Activated CD8-positive, alpha-beta T cell treated with anti-CD3 and anti-CD28 coated beads for 36 hours (primary cell): ENCODE data around the gene CKAP4. TPM values are rescaled to one million over a fixed set of nuclear protein-coding genes. Genes with fewer than 3 reads are reported as not detected.

ENCODE experiments used
- ATAC-seq: fragments of 200-7000 bp; cut with Tn5 transposase; one replicate; pipeline ENCODE4 v1.10.0; 2021; ENCODE audit warnings: mild to moderate bottlenecking, moderate library complexity
- CTCF ChIA-PET: fragments of 350-600 bp; sonication (Branson Sonifier 250); formaldehyde crosslinking; loops from one replicate; lab custom pipeline; 2021; ENCODE audit warnings: antibody characterized with exemption; lab: Charles Lee
- POLR2A ChIA-PET: fragments of 350-600 bp; sonication (Branson Sonifier 250); formaldehyde crosslinking; loops from one replicate; lab custom pipeline; 2021; ENCODE audit warnings: antibody characterized with exemption; lab: Charles Lee
- DNase-seq: peaks from one replicate; pipeline ENCODE4 v3.0.0-alpha.2; 2020
- H3K27ac Mint-ChIP-seq: one replicate; pipeline ENCODE4 v1.8.0; 2021; ENCODE audit warnings: mild to moderate bottlenecking, mixed read lengths
- H3K27me3 Mint-ChIP-seq: one replicate; pipeline ENCODE4 v1.8.0; 2021; ENCODE audit warnings: mixed read lengths
- H3K36me3 Mint-ChIP-seq: one replicate; pipeline ENCODE4 v1.8.0; 2021; ENCODE audit warnings: low read depth, mixed read lengths
- H3K4me1 Mint-ChIP-seq: one replicate; pipeline ENCODE4 v1.8.0; 2021; ENCODE audit warnings: low read depth, mixed read lengths
- H3K4me3 Mint-ChIP-seq: one replicate; pipeline ENCODE4 v1.8.0; 2021; ENCODE audit warnings: mild to moderate bottlenecking, moderate library complexity, mixed read lengths
- H3K9me3 Mint-ChIP-seq: one replicate; pipeline ENCODE4 v1.8.0; 2021; ENCODE audit warnings: mixed read lengths
- CTCF ChIP-seq: fragments of 200-600 bp; IDR thresholded peaks from one replicate; pipeline ENCODE4 v1.8.0; 2022; ENCODE audit warnings: antibody characterized with exemption, mild to moderate bottlenecking
- intact Hi-C: fragments of 100-400 bp; cut with micrococcal nuclease; formaldehyde crosslinking; loops from one replicate; pipeline ENCODE4 v1.10.0; 2022
- total RNA-seq, 2 experiments: library from RNA; stranded (reverse); gene quantifications; one replicate each; pipeline ENCODE4 v1.2.3, GENCODE V29; 2021

CKAP4 gene
- total RNA-seq, 2 experiments from 2014 or later: 15.2 to 16.3 TPM

- Mint-ChIP-seq H3K9me3 (no peaks in the 10 kb centered on the region), H3K36me3 (no peaks in the 10 kb centered on the region), H3K27ac (no peak overlapping the region), H3K27me3 (peaks cover 1% of the 10 kb centered on the region), H3K4me3 (no peak overlapping the region), H3K4me1 (no peaks in the 10 kb centered on the region)
- intact Hi-C loops: no loop called here
- POLR2A ChIA-PET: no interaction called here
- TF ChIP-seq CTCF: no peak
- DNase-seq (no peak), ATAC-seq (no peak)
- CTCF ChIA-PET: interaction anchor here (1.4 to 2.0 kb wide), 3 partner anchors 8 to 48 kb away, joined by 3 to 8 read pairs (median 3); no protein-coding TSS in a partner anchor
Measured at GRCh38 chr12:106271575-106272505, 24.0 kb upstream of the CKAP4 start.

- ATAC-seq (no peak), DNase-seq (no peak)
- peaks cover 1% of the 10 kb centered on the region for H3K27me3 Mint-ChIP-seq
- no peak for TF ChIP-seq CTCF
- no peaks in the 10 kb centered on the region for H3K36me3 Mint-ChIP-seq
- no peaks in the 10 kb centered on the region for H3K4me1 Mint-ChIP-seq
- POLR2A ChIA-PET: no interaction called here
- intact Hi-C loops: no loop called here
- H3K27ac Mint-ChIP-seq: no peak overlapping the region
- CTCF ChIA-PET: interaction anchor here (1.9 kb wide), 1 partner anchor 13 kb away, joined by 4 read pairs; no protein-coding TSS in a partner anchor
- H3K4me3 Mint-ChIP-seq: no peak overlapping the region
- no peaks in the 10 kb centered on the region for H3K9me3 Mint-ChIP-seq
Measured at GRCh38 chr12:106269150-106269771, 21.4 kb upstream of the CKAP4 start.

GRCh38 chr12:106267535-106267934 lies 19.7 kb upstream of the CKAP4 start:
- intact Hi-C loops: no loop called here
- Mint-ChIP-seq H3K36me3 (no peaks in the 10 kb centered on the region), H3K27ac (no peak overlapping the region), H3K4me1 (no peaks in the 10 kb centered on the region), H3K27me3 (peaks cover 1% of the 10 kb centered on the region), H3K4me3 (no peak overlapping the region), H3K9me3 (no peaks in the 10 kb centered on the region)
- DNase-seq (no peak), ATAC-seq (no peak)
- POLR2A ChIA-PET: interaction anchor here (0.9 kb wide), 1 partner anchor 19 kb away, joined by 3 read pairs; no protein-coding TSS in a partner anchor
- TF ChIP-seq CTCF: no peak
- CTCF ChIA-PET: interaction anchor here (1.4 kb wide), 1 partner anchor 41 kb away, joined by 6 read pairs; no protein-coding TSS in a partner anchor

GRCh38 chr12:106265116-106265515 lies 17.3 kb upstream of the CKAP4 start:
- Mint-ChIP-seq H3K4me3 (no peak overlapping the region), H3K36me3 (no peaks in the 10 kb centered on the region), H3K27ac (no peak overlapping the region), H3K9me3 (no peaks in the 10 kb centered on the region), H3K27me3 (no peaks in the 10 kb centered on the region), H3K4me1 (no peaks in the 10 kb centered on the region)
- ChIA-PET POLR2A (no interaction called here), CTCF (interaction anchor here (1.2 kb wide), 1 partner anchor 38 kb away, joined by 4 read pairs; no protein-coding TSS in a partner anchor)
- TF ChIP-seq CTCF: no peak
- DNase-seq (no peak), ATAC-seq (no peak)
- intact Hi-C loops: no loop called here
